ENCODE results near the gene HHEX. TPM values are rescaled to one million over a fixed set of nuclear protein-coding genes. Genes with fewer than 3 reads are reported as not detected.

HHEX gene
- total and polyA plus RNA-seq, 10 of the 15 experiments (the other 5 are each of a cell fraction or from before 2014, with no cell fraction given), result 3.9 to 32.8 (median 16.4) TPM

DNA sequence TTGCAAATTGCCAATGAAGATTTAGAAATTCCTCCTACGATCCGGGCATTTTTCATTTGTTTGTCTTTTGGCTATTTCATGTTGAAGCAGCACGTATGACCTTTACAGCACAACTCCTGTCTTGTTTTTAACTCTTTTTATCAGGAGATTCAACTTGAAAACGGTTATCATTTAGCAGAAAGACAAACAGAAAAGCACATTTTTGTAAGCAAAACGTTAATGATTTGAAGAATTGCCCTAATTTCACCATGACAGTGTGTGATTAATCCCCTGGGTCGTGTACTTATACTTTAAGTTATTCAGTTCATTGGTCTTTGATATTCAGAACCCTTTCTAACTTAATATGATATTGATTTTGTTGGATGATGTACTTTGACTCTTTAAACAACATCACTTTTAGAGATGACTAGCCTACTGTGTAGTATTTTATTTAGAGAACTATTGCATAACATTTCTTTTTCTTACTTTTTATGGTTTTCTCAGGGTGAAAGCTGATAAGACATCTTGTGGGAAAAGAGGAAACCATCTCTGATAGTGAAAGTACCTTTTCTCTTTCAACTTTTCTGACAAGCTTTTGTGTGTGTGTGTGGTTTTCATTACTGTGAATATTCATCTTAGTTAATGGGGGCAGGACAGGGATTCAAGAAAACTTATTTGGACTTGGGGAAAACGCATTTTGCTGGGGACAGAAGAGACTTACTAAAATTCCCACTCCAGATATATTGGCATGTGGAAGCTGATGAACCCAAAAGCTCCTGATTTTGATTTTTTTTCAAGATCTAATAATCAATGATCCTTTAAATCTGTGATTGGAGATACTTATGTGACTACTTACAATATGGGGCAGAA, 8.1 kb downstream of the HHEX start:
- FAIRE-seq, result no peak
- no peak overlapping the region for H3K27ac ChIP-seq (ENCODE audit: control insufficient read depth, insufficient read depth)
- TF ChIP-seq, protein P1, sequence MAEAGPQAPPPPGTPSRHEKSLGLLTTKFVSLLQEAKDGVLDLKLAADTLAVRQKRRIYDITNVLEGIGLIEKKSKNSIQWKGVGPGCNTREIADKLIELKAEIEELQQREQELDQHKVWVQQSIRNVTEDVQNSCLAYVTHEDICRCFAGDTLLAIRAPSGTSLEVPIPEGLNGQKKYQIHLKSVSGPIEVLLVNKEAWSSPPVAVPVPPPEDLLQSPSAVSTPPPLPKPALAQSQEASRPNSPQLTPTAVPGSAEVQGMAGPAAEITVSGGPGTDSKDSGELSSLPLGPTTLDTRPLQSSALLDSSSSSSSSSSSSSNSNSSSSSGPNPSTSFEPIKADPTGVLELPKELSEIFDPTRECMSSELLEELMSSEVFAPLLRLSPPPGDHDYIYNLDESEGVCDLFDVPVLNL (IDR thresholded peaks at IDR 0.05; ENCODE audit: low read depth, low read length), result no peak
- peak; percentile 90 for TF ChIP-seq RUNX3 (IDR thresholded peaks at IDR 0.05; ENCODE audit: low read length)
- no peak for TF ChIP-seq ZBED1 (IDR thresholded peaks at IDR 0.05; ENCODE audit: borderline replicate concordance)
- TF ChIP-seq, protein P2, sequence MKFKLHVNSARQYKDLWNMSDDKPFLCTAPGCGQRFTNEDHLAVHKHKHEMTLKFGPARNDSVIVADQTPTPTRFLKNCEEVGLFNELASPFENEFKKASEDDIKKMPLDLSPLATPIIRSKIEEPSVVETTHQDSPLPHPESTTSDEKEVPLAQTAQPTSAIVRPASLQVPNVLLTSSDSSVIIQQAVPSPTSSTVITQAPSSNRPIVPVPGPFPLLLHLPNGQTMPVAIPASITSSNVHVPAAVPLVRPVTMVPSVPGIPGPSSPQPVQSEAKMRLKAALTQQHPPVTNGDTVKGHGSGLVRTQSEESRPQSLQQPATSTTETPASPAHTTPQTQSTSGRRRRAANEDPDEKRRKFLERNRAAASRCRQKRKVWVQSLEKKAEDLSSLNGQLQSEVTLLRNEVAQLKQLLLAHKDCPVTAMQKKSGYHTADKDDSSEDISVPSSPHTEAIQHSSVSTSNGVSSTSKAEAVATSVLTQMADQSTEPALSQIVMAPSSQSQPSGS (IDR thresholded peaks at IDR 0.05; ENCODE audit: low read length), result peak; percentile 60; the same call in 1 of the 2 replicates
- no peak for TF ChIP-seq WRNIP1 (IDR thresholded peaks at IDR 0.05; ENCODE audit: borderline replicate concordance, low read depth, low read length)
- TF ChIP-seq MEF2B (IDR thresholded peaks at IDR 0.05; ENCODE audit: partially characterized antibody, poor library complexity, severe bottlenecking), result peak; percentile 45
- no peak for TF ChIP-seq EED (IDR thresholded peaks at IDR 0.05; ENCODE audit: low read depth)
- TF ChIP-seq, protein P3, sequence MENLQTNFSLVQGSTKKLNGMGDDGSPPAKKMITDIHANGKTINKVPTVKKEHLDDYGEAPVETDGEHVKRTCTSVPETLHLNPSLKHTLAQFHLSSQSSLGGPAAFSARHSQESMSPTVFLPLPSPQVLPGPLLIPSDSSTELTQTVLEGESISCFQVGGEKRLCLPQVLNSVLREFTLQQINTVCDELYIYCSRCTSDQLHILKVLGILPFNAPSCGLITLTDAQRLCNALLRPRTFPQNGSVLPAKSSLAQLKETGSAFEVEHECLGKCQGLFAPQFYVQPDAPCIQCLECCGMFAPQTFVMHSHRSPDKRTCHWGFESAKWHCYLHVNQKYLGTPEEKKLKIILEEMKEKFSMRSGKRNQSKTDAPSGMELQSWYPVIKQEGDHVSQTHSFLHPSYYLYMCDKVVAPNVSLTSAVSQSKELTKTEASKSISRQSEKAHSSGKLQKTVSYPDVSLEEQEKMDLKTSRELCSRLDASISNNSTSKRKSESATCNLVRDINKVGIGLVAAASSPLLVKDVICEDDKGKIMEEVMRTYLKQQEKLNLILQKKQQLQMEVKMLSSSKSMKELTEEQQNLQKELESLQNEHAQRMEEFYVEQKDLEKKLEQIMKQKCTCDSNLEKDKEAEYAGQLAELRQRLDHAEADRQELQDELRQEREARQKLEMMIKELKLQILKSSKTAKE (IDR thresholded peaks at IDR 0.05; ENCODE audit: low read depth, poor library complexity, severe bottlenecking), result no peak
- TF ChIP-seq, protein P4, sequence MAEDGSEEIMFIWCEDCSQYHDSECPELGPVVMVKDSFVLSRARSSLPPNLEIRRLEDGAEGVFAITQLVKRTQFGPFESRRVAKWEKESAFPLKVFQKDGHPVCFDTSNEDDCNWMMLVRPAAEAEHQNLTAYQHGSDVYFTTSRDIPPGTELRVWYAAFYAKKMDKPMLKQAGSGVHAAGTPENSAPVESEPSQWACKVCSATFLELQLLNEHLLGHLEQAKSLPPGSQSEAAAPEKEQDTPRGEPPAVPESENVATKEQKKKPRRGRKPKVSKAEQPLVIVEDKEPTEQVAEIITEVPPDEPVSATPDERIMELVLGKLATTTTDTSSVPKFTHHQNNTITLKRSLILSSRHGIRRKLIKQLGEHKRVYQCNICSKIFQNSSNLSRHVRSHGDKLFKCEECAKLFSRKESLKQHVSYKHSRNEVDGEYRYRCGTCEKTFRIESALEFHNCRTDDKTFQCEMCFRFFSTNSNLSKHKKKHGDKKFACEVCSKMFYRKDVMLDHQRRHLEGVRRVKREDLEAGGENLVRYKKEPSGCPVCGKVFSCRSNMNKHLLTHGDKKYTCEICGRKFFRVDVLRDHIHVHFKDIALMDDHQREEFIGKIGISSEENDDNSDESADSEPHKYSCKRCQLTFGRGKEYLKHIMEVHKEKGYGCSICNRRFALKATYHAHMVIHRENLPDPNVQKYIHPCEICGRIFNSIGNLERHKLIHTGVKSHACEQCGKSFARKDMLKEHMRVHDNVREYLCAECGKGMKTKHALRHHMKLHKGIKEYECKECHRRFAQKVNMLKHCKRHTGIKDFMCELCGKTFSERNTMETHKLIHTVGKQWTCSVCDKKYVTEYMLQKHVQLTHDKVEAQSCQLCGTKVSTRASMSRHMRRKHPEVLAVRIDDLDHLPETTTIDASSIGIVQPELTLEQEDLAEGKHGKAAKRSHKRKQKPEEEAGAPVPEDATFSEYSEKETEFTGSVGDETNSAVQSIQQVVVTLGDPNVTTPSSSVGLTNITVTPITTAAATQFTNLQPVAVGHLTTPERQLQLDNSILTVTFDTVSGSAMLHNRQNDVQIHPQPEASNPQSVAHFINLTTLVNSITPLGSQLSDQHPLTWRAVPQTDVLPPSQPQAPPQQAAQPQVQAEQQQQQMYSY (CRISPR knock-in tag; IDR thresholded peaks at IDR 0.05), result no peak
- TF ChIP-seq JUND (IDR thresholded peaks at IDR 0.05; ENCODE audit: low read depth, low read length), result no peak
- peak; percentile 31 to 68; a peak in 2 of 4 replicates for TF ChIP-seq CEBPB (IDR thresholded peaks at IDR 0.05; ENCODE audit: borderline replicate concordance in 1 of 2, low read depth in 2 of 2, low read length in 2 of 2)
- TF ChIP-seq NFIC (IDR thresholded peaks at IDR 0.05; ENCODE audit: low read depth, low read length), result peak; percentile 85; the same call in 1 of the 2 replicates
- peak; percentile 6; the same call in 1 of the 2 replicates for TF ChIP-seq JUNB (IDR thresholded peaks at IDR 0.05)
- peak; percentile 31 to 34; a peak in 2 of 4 replicates for TF ChIP-seq IKZF2 (IDR thresholded peaks at IDR 0.05)

More for the DNA sequence above, 8.1 kb downstream of the HHEX start:
- no TSS peak for BruUV-seq (replicated peaks)
- Histone ChIP-seq H3K9ac (ENCODE audit: control insufficient read depth, insufficient read depth, low read length) (no peak overlapping the region), H3K79me2 (ENCODE audit: control insufficient read depth, insufficient read depth, low read length) (no peaks in the 10 kb centered on the region), H2AFZ (ENCODE audit: control insufficient read depth, low read depth, low read length) (no peak overlapping the region), H3K9me3 (replicated peaks; ENCODE audit: control insufficient read depth, insufficient read depth, low read length) (no peaks in the 10 kb centered on the region), H3K4me1 (ENCODE audit: control insufficient read depth, insufficient read depth, low read length) (peaks cover 16% of the 10 kb centered on the region), H4K20me1 (ENCODE audit: control insufficient read depth, insufficient read depth) (no peaks in the 10 kb centered on the region), H3K4me3 (no peak overlapping the region), H3K4me2 (ENCODE audit: control insufficient read depth, insufficient read depth) (no peak overlapping the region), H3K27me3 (replicated peaks in 1 of 2; ENCODE audit: control insufficient read depth in 2 of 2, insufficient read depth in 2 of 2, low read length in 1 of 2) (peaks cover 2 to 13% of the 10 kb centered on the region in 2 experiments; a peak in 1 of 4 replicates), H3K36me3 (ENCODE audit: control insufficient read depth in 2 of 2, insufficient read depth in 2 of 2, low read length in 1 of 2) (no peaks in the 10 kb centered on the region)
- ChIA-PET POLR2A (interaction anchor here (0.9 kb wide), 1 partner anchor 88 kb away, joined by 3 read pairs; no protein-coding TSS in a partner anchor), RAD21 (ENCODE audit: unreplicated experiment) (interaction anchor here (0.8 to 1.6 kb wide), 3 partner anchors 10 to 44 kb away, joined by 3 read pairs; no protein-coding TSS in a partner anchor), CTCF (interaction anchor here (0.5 kb wide), 1 partner anchor 147 kb away, joined by 3 read pairs; no protein-coding TSS in a partner anchor), SMC1A (ENCODE audit: uncharacterized antibody, unreplicated experiment) (interaction anchor here (0.9 to 1.4 kb wide), 4 partner anchors 15 to 116 kb away, joined by 3 to 4 read pairs (median 3); no protein-coding TSS in a partner anchor)
- intact Hi-C loops (cut with micrococcal nuclease; ENCODE audit: unreplicated experiment), result loop anchor here (2.0 kb wide), 1 partner anchor 59 kb away; no protein-coding TSS in a partner anchor
- no peak for DNase-seq (ENCODE audit: low read depth, low spot score)
- peak; percentile 48 for ATAC-seq
- in situ Hi-C loops (cut with MboI), result no loop called here
- WGBS (ENCODE audit: insufficient coverage, insufficient replicate concordance, low lambda C conversion rate, missing lambda C conversion rate), result 42% methylated on average over 7 of the region's 7 CpGs
